Gastrocnemius medialis (tissue), 4 donors: ENCODE data around the gene PRCC.

Source experiments
- POLR2A ChIP-seq, 2 donors: fragments of 450-650 bp; IDR thresholded peaks; one replicate each; pipeline ENCODE4 v1.6.1; 2017; ENCODE audit warnings: antibody characterized with exemption in 2 of 2, mild to moderate bottlenecking in 2 of 2, moderate library complexity in 2 of 2
- TF ChIP-seq, protein P1 (sequence below), 5 experiments: fragments of 450-650 bp in 3 of 5; fragments of 200-600 bp in 2 of 5; sonication (generic) in 2 of 5; IDR thresholded peaks in 4 of 5; conservative IDR thresholded peaks in 1 of 5; 1 replicate in 4 of 5; 2 replicates in 1 of 5; pipeline ENCODE4 v1.5.1; 2016 to 2019; ENCODE audit warnings: antibody characterized with exemption in 5 of 5, mild to moderate bottlenecking in 3 of 5, moderate library complexity in 3 of 5

DNA sequence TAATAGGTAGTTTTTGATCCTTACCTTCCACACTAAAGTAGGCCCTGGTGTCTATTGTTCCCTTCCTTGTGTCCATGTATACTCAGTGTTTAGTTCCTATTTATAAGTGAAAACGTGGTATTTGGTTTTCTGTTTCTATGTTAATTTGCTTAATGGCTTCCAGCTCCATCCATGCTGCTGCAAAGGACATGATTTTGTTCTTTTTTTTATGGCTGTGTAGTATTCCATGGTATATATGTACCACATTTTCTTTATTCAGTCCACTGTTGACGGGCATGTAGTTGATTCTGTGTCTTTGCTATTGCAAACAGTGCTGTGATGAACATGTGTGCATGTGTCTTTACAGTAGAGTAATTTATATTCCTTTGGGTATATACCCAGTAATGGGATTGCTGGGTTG lies 20.8 kb downstream of the PRCC start:
- no peak for TF ChIP-seq POLR2A (IDR thresholded peaks at IDR 0.05)
- TF ChIP-seq, protein P1, sequence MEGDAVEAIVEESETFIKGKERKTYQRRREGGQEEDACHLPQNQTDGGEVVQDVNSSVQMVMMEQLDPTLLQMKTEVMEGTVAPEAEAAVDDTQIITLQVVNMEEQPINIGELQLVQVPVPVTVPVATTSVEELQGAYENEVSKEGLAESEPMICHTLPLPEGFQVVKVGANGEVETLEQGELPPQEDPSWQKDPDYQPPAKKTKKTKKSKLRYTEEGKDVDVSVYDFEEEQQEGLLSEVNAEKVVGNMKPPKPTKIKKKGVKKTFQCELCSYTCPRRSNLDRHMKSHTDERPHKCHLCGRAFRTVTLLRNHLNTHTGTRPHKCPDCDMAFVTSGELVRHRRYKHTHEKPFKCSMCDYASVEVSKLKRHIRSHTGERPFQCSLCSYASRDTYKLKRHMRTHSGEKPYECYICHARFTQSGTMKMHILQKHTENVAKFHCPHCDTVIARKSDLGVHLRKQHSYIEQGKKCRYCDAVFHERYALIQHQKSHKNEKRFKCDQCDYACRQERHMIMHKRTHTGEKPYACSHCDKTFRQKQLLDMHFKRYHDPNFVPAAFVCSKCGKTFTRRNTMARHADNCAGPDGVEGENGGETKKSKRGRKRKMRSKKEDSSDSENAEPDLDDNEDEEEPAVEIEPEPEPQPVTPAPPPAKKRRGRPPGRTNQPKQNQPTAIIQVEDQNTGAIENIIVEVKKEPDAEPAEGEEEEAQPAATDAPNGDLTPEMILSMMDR (IDR thresholded peaks at IDR 0.05 in 4 of 5, conservative IDR thresholded peaks at IDR 0.05 in 1 of 5): no peak
